HCT116 (cell line): ENCODE results near the gene THG1L.

Experiments
- CBX3 ChIP-seq: IDR thresholded peaks from 2 replicates; pipeline ENCODE4 v1.6.1; 2012; ENCODE audit warnings: low read depth
- CTCF ChIP-seq, 3 experiments: fragments of 200-600 bp in 1 of 3; sonication (generic) in 1 of 3; IDR thresholded peaks in 2 of 3; conservative IDR thresholded peaks in 1 of 3; 2 replicates each; pipeline ENCODE4 v1.5.1; 2012 to 2017; ENCODE audit warnings: low read depth in 2 of 3, low read length in 2 of 3, antibody characterized with exemption in 1 of 3, borderline replicate concordance in 1 of 3, control low read depth in 1 of 3, mild to moderate bottlenecking in 1 of 3, mixed read lengths in 1 of 3, mixed run types in 1 of 3, moderate library complexity in 1 of 3; ENCODE audit not compliant: insufficient read depth in 1 of 3
- EZH2 ChIP-seq: fragments of 200-600 bp; sonication (generic); IDR thresholded peaks from 2 replicates; pipeline ENCODE4 v1.6.1; 2017; ENCODE audit warnings: antibody characterized with exemption, mixed run types
- JUND ChIP-seq: IDR thresholded peaks from 2 replicates; pipeline ENCODE4 v1.6.1; 2012
- POLR2A ChIP-seq: IDR thresholded peaks from 2 replicates; pipeline ENCODE4 v1.7.0; 2011; ENCODE audit warnings: borderline replicate concordance; ENCODE audit not compliant: insufficient read depth, insufficient read length; ENCODE audit errors: extremely low read depth
- YY1 ChIP-seq: IDR thresholded peaks from 2 replicates; pipeline ENCODE4 v1.6.1; 2011; ENCODE audit warnings: low read length, low read depth, moderate library complexity, mild to moderate bottlenecking; ENCODE audit not compliant: insufficient replicate concordance; ENCODE audit errors: extremely low read depth
- ZNF274 ChIP-seq: fragments of 200-500 bp; sonication (Bioruptor generic); IDR thresholded peaks from 2 replicates; pipeline ENCODE4 v1.6.1; 2014; ENCODE audit warnings: mild to moderate bottlenecking, low read depth, low read length, inconsistent platforms
- TF ChIP-seq, protein P1 (sequence below): IDR thresholded peaks from 2 replicates; pipeline ENCODE4 v1.6.1; 2012; ENCODE audit warnings: low read depth

- no peak for TF ChIP-seq POLR2A
- TF ChIP-seq EZH2: no peak
- no peak for TF ChIP-seq CBX3
- TF ChIP-seq ZNF274: no peak
- no peak for TF ChIP-seq YY1
- TF ChIP-seq JUND: no peak
- TF ChIP-seq, protein P1, sequence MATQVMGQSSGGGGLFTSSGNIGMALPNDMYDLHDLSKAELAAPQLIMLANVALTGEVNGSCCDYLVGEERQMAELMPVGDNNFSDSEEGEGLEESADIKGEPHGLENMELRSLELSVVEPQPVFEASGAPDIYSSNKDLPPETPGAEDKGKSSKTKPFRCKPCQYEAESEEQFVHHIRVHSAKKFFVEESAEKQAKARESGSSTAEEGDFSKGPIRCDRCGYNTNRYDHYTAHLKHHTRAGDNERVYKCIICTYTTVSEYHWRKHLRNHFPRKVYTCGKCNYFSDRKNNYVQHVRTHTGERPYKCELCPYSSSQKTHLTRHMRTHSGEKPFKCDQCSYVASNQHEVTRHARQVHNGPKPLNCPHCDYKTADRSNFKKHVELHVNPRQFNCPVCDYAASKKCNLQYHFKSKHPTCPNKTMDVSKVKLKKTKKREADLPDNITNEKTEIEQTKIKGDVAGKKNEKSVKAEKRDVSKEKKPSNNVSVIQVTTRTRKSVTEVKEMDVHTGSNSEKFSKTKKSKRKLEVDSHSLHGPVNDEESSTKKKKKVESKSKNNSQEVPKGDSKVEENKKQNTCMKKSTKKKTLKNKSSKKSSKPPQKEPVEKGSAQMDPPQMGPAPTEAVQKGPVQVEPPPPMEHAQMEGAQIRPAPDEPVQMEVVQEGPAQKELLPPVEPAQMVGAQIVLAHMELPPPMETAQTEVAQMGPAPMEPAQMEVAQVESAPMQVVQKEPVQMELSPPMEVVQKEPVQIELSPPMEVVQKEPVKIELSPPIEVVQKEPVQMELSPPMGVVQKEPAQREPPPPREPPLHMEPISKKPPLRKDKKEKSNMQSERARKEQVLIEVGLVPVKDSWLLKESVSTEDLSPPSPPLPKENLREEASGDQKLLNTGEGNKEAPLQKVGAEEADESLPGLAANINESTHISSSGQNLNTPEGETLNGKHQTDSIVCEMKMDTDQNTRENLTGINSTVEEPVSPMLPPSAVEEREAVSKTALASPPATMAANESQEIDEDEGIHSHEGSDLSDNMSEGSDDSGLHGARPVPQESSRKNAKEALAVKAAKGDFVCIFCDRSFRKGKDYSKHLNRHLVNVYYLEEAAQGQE: no peak
- TF ChIP-seq CTCF (IDR thresholded peaks at IDR 0.05 in 2 of 3, conservative IDR thresholded peaks at IDR 0.05 in 1 of 3; ENCODE audit: borderline replicate concordance in 1 of 3, insufficient read depth in 1 of 3, low read depth in 2 of 3, low read length in 2 of 3): no peak
These were observed 22.4 kb upstream of the THG1L start for GRCh38 chr5:157708866-157709265.
